SH-SY5Y (cell line): ENCODE results near the gene PXMP4.

Source experiments
- GATA2 ChIP-seq: IDR thresholded peaks from 2 replicates; pipeline ENCODE4 v1.6.1; 2011; ENCODE audit warnings: mild to moderate bottlenecking, low read depth, low read length
- GATA3 ChIP-seq: IDR thresholded peaks from 2 replicates; pipeline ENCODE4 v1.6.1; 2011; ENCODE audit warnings: low read depth, mild to moderate bottlenecking, low read length, moderate library complexity

- no peak for TF ChIP-seq GATA2
- no peak for TF ChIP-seq GATA3
Measured at GRCh38 chr20:33703498-33704137, 16.5 kb downstream of the PXMP4 start.
